CD8-positive, alpha-beta memory T cell (primary cell): Measurements from ENCODE around the gene NT5C2. TPM values are rescaled to one million over a fixed set of nuclear protein-coding genes. Genes with fewer than 3 reads are reported as not detected.
A peak's percentile ranks its signal among the peaks of the same experiment; 100 is the strongest.

Experiments
- CTCF ChIA-PET: fragments of 350-600 bp; sonication (Branson Sonifier 250); formaldehyde crosslinking; loops from one replicate; lab custom pipeline; 2021; ENCODE audit warnings: antibody characterized with exemption; lab: Charles Lee
- POLR2A ChIA-PET: fragments of 350-600 bp; sonication (Branson Sonifier 250); formaldehyde crosslinking; loops from one replicate; lab custom pipeline; 2021; ENCODE audit warnings: antibody characterized with exemption; lab: Charles Lee
- DNase-seq, 5 donors: peaks; one replicate each; pipeline versions ENCODE4 v3.0.0 to v3.0.0-alpha.2; 2020 to 2022; ENCODE audit warnings: mixed read lengths in 1 of 5
- H3K27ac ChIP-seq: one replicate; pipeline ENCODE4 v1.7.0; 2013; ENCODE audit warnings: low read depth, mild to moderate bottlenecking, low read length, moderate library complexity
- H3K27me3 ChIP-seq: 2 replicates; pipeline ENCODE4 v1.7.0; 2013; ENCODE audit warnings: low read length, mild to moderate bottlenecking; ENCODE audit not compliant: insufficient read depth, poor library complexity, severe bottlenecking
- H3K36me3 ChIP-seq: 2 replicates; pipeline ENCODE4 v1.7.0; 2013; ENCODE audit warnings: mild to moderate bottlenecking, low read length, moderate library complexity; ENCODE audit not compliant: insufficient read depth
- H3K4me1 ChIP-seq: 2 replicates; pipeline ENCODE4 v1.7.0; 2013; ENCODE audit warnings: mild to moderate bottlenecking, low read length, moderate library complexity; ENCODE audit not compliant: insufficient read depth
- H3K4me3 ChIP-seq: 2 replicates; pipeline ENCODE4 v1.7.0; 2013; ENCODE audit warnings: mild to moderate bottlenecking, low read length
- H3K9me3 ChIP-seq: 2 replicates; pipeline ENCODE4 v1.7.0; 2013; ENCODE audit warnings: mild to moderate bottlenecking, low read length
- H3K27ac Mint-ChIP-seq, 8 donors: one replicate each; pipeline ENCODE4 v1.8.0; 2020 to 2021; ENCODE audit warnings: mixed read lengths in 8 of 8, mild to moderate bottlenecking in 6 of 8, inconsistent platforms in 3 of 8, moderate library complexity in 3 of 8
- H3K27me3 Mint-ChIP-seq, 2 donors: one replicate each; pipeline ENCODE4 v1.8.0; 2020 to 2021; ENCODE audit warnings: mixed read lengths in 2 of 2, mild to moderate bottlenecking in 1 of 2, moderate library complexity in 1 of 2
- H3K36me3 Mint-ChIP-seq, 3 donors: one replicate each; pipeline ENCODE4 v1.8.0; 2020 to 2021; ENCODE audit warnings: mixed read lengths in 3 of 3, inconsistent platforms in 1 of 3, mild to moderate bottlenecking in 1 of 3
- H3K4me1 Mint-ChIP-seq, 3 donors: one replicate each; pipeline ENCODE4 v1.8.0; 2020 to 2021; ENCODE audit warnings: mixed read lengths in 3 of 3, inconsistent platforms in 1 of 3, mild to moderate bottlenecking in 1 of 3
- H3K4me3 Mint-ChIP-seq, 7 donors: one replicate each; pipeline ENCODE4 v1.8.0; 2020 to 2021; ENCODE audit warnings: mixed read lengths in 7 of 7, mild to moderate bottlenecking in 6 of 7, moderate library complexity in 4 of 7, inconsistent platforms in 2 of 7
- H3K9me3 Mint-ChIP-seq, 5 donors: one replicate each; pipeline ENCODE4 v1.8.0; 2020 to 2022; ENCODE audit warnings: mixed read lengths in 5 of 5, mild to moderate bottlenecking in 3 of 5, moderate library complexity in 2 of 5, inconsistent platforms in 1 of 5
- polyA plus RNA-seq: library from polyadenylated mRNA; unstranded; fragments of 300-500 nt; fragmentation: Illumina TruSeq; gene quantifications from one replicate; pipeline ENCODE4 v1.2.3, GENCODE V29; 2021
- total RNA-seq, 2 experiments: library from RNA; stranded (reverse); gene quantifications; one replicate each; pipeline ENCODE4 v1.2.3, GENCODE V29; 2021

NT5C2 gene
- total and polyA plus RNA-seq, 3 experiments from 2014 or later, result 45.9 to 59.8 (median 49.7) TPM

- Mint-ChIP-seq H3K36me3 (peaks cover 8 to 74% (median 25%) of the 10 kb centered on the region in 3 donors), H3K27me3 (no peaks in the 10 kb centered on the region), H3K9me3 (no peaks in the 10 kb centered on the region), H3K4me3 (no peak overlapping the region), H3K27ac (peak overlapping the region in 2 of 8 donors; percentile 63 to 83), H3K4me1 (no peaks in the 10 kb centered on the region)
- H3K9me3 ChIP-seq, result no peaks in the 10 kb centered on the region
- no peak overlapping the region for H3K27ac ChIP-seq
- H3K4me3 ChIP-seq, result no peak overlapping the region
- no peaks in the 10 kb centered on the region for H3K4me1 ChIP-seq
- no peaks in the 10 kb centered on the region for H3K27me3 ChIP-seq
- POLR2A ChIA-PET, result no interaction called here
- CTCF ChIA-PET, result no interaction called here
- no peak for DNase-seq
- H3K36me3 ChIP-seq, result peaks cover 26% of the 10 kb centered on the region
Observed at GRCh38 chr10:103086799-103087198, 106.3 kb downstream of the NT5C2 start.

- no peak overlapping the region for H3K27ac ChIP-seq
- H3K27me3 ChIP-seq, result no peaks in the 10 kb centered on the region
- CTCF ChIA-PET, result interaction anchor here (1.0 kb wide), 1 partner anchor 169 kb away, joined by 3 read pairs; no protein-coding TSS in a partner anchor
- no peak for DNase-seq
- H3K9me3 ChIP-seq, result no peaks in the 10 kb centered on the region
- no peak overlapping the region for H3K4me3 Mint-ChIP-seq
- POLR2A ChIA-PET, result no interaction called here
- H3K4me3 ChIP-seq, result no peak overlapping the region
- no peak overlapping the region for H3K27ac Mint-ChIP-seq
- no peaks in the 10 kb centered on the region for H3K9me3 Mint-ChIP-seq
- H3K27me3 Mint-ChIP-seq, result no peaks in the 10 kb centered on the region
- peaks cover 24% of the 10 kb centered on the region for H3K36me3 ChIP-seq
- H3K4me1 ChIP-seq, result no peaks in the 10 kb centered on the region
- peaks cover 8 to 69% (median 23%) of the 10 kb centered on the region in 3 donors for H3K36me3 Mint-ChIP-seq
- no peaks in the 10 kb centered on the region for H3K4me1 Mint-ChIP-seq
Observed at GRCh38 chr10:103086261-103086660, 106.8 kb downstream of the NT5C2 start.

GRCh38 chr10:103083977-103084320 is 109.1 kb downstream of the NT5C2 start:
- H3K36me3 ChIP-seq, result peaks cover 3% of the 10 kb centered on the region
- Mint-ChIP-seq H3K4me1 (no peaks in the 10 kb centered on the region), H3K36me3 (peaks cover 0 to 53% (median 13%) of the 10 kb centered on the region in 3 donors), H3K27me3 (no peaks in the 10 kb centered on the region), H3K9me3 (no peaks in the 10 kb centered on the region), H3K27ac (peak overlapping the region in 3 of 8 donors; percentile 14 to 68 (median 52)), H3K4me3 (no peak overlapping the region)
- no peaks in the 10 kb centered on the region for H3K9me3 ChIP-seq
- CTCF ChIA-PET, result no interaction called here
- no peaks in the 10 kb centered on the region for H3K4me1 ChIP-seq
- no peak overlapping the region for H3K4me3 ChIP-seq
- no peaks in the 10 kb centered on the region for H3K27me3 ChIP-seq
- no peak overlapping the region for H3K27ac ChIP-seq
- no peak for DNase-seq
- POLR2A ChIA-PET, result no interaction called here

- no peaks in the 10 kb centered on the region for H3K4me1 ChIP-seq
- Mint-ChIP-seq H3K27ac (peak overlapping the region in 3 of 8 donors; percentile 6 to 56 (median 52)), H3K36me3 (peaks cover 0 to 53% (median 12%) of the 10 kb centered on the region in 3 donors), H3K27me3 (no peaks in the 10 kb centered on the region), H3K4me1 (no peaks in the 10 kb centered on the region), H3K4me3 (no peak overlapping the region), H3K9me3 (no peaks in the 10 kb centered on the region)
- CTCF ChIA-PET, result interaction anchor here (1.3 kb wide), 1 partner anchor 166 kb away, joined by 3 read pairs; the partner anchor contains the start of gene CNNM2
- no peaks in the 10 kb centered on the region for H3K36me3 ChIP-seq
- DNase-seq, result no peak
- H3K27me3 ChIP-seq, result no peaks in the 10 kb centered on the region
- no peaks in the 10 kb centered on the region for H3K9me3 ChIP-seq
- POLR2A ChIA-PET, result no interaction called here
- no peak overlapping the region for H3K27ac ChIP-seq
- no peak overlapping the region for H3K4me3 ChIP-seq
Observed at GRCh38 chr10:103083266-103083976, 109.7 kb downstream of the NT5C2 start.

GRCh38 chr10:103082683-103083082 is 110.4 kb downstream of the NT5C2 start:
- POLR2A ChIA-PET, result no interaction called here
- Mint-ChIP-seq H3K9me3 (no peaks in the 10 kb centered on the region), H3K27me3 (no peaks in the 10 kb centered on the region), H3K27ac (peak overlapping the region in 6 of 8 donors; percentile 6 to 81 (median 46)), H3K36me3 (peaks cover under 1 to 53% (median 16%) of the 10 kb centered on the region in 3 donors), H3K4me1 (no peaks in the 10 kb centered on the region), H3K4me3 (no peak overlapping the region)
- no peaks in the 10 kb centered on the region for H3K27me3 ChIP-seq
- no peak overlapping the region for H3K27ac ChIP-seq
- no peaks in the 10 kb centered on the region for H3K4me1 ChIP-seq
- CTCF ChIA-PET, result interaction anchor here (1.3 kb wide), 1 partner anchor 165 kb away, joined by 3 read pairs; the partner anchor contains the start of gene CNNM2
- DNase-seq, result no peak
- no peak overlapping the region for H3K4me3 ChIP-seq
- peaks cover 5% of the 10 kb centered on the region for H3K36me3 ChIP-seq
- no peaks in the 10 kb centered on the region for H3K9me3 ChIP-seq

GRCh38 chr10:103080891-103081581 is 112.0 kb downstream of the NT5C2 start:
- H3K9me3 Mint-ChIP-seq, result no peaks in the 10 kb centered on the region
- no peak overlapping the region for H3K4me3 ChIP-seq
- H3K27ac Mint-ChIP-seq, result peak overlapping the region in 4 of 8 donors; percentile 51 to 66 (median 60)
- no peak overlapping the region for H3K27ac ChIP-seq
- no peaks in the 10 kb centered on the region for H3K4me1 Mint-ChIP-seq
- no peaks in the 10 kb centered on the region for H3K27me3 Mint-ChIP-seq
- CTCF ChIA-PET, result interaction anchor here (1.2 kb wide), 1 partner anchor 12 kb away, joined by 3 read pairs; no protein-coding TSS in a partner anchor
- H3K36me3 ChIP-seq, result peaks cover 5% of the 10 kb centered on the region
- no peaks in the 10 kb centered on the region for H3K9me3 ChIP-seq
- peaks cover 5 to 56% (median 23%) of the 10 kb centered on the region in 3 donors for H3K36me3 Mint-ChIP-seq
- H3K4me3 Mint-ChIP-seq, result no peak overlapping the region
- POLR2A ChIA-PET, result interaction anchor here (0.6 kb wide), 1 partner anchor 264 kb away, joined by 8 read pairs; no protein-coding TSS in a partner anchor
- no peaks in the 10 kb centered on the region for H3K4me1 ChIP-seq
- H3K27me3 ChIP-seq, result no peaks in the 10 kb centered on the region
- no peak for DNase-seq

GRCh38 chr10:103079946-103080345 is 113.1 kb downstream of the NT5C2 start:
- no peaks in the 10 kb centered on the region for H3K9me3 ChIP-seq
- H3K4me1 ChIP-seq, result no peaks in the 10 kb centered on the region
- Mint-ChIP-seq H3K9me3 (no peaks in the 10 kb centered on the region), H3K36me3 (peaks cover 5 to 56% (median 20%) of the 10 kb centered on the region in 3 donors), H3K4me1 (no peaks in the 10 kb centered on the region), H3K27ac (peak overlapping the region in 1 of 8 donors; percentile 32), H3K4me3 (no peak overlapping the region), H3K27me3 (no peaks in the 10 kb centered on the region)
- CTCF ChIA-PET, result interaction anchor here (1.2 kb wide), 1 partner anchor 11 kb away, joined by 3 read pairs; no protein-coding TSS in a partner anchor
- no peak overlapping the region for H3K4me3 ChIP-seq
- DNase-seq, result no peak
- peaks cover 5% of the 10 kb centered on the region for H3K36me3 ChIP-seq
- H3K27me3 ChIP-seq, result no peaks in the 10 kb centered on the region
- POLR2A ChIA-PET, result no interaction called here
- H3K27ac ChIP-seq, result no peak overlapping the region

GRCh38 chr10:103079100-103079499 is 114.0 kb downstream of the NT5C2 start:
- POLR2A ChIA-PET, result no interaction called here
- Mint-ChIP-seq H3K27ac (no peak overlapping the region), H3K36me3 (peaks cover 5 to 61% (median 20%) of the 10 kb centered on the region in 3 donors)

More at GRCh38 chr10:103079100-103079499, 114.0 kb downstream of the NT5C2 start:
- CTCF ChIA-PET, result interaction anchor here (1.2 kb wide), 1 partner anchor 9 kb away, joined by 4 read pairs; no protein-coding TSS in a partner anchor
- Histone ChIP-seq H3K4me3 (no peak overlapping the region), H3K36me3 (peaks cover 5% of the 10 kb centered on the region), H3K9me3 (no peaks in the 10 kb centered on the region), H3K27me3 (no peaks in the 10 kb centered on the region), H3K27ac (no peak overlapping the region), H3K4me1 (no peaks in the 10 kb centered on the region)
- DNase-seq, result no peak
- Mint-ChIP-seq H3K4me1 (no peaks in the 10 kb centered on the region), H3K9me3 (no peaks in the 10 kb centered on the region), H3K27me3 (no peaks in the 10 kb centered on the region), H3K4me3 (no peak overlapping the region)
